ENCODE measurements around the gene ADAMTS14. TPM values are rescaled to one million over a fixed set of nuclear protein-coding genes. Genes with fewer than 3 reads are reported as not detected.
"Not testable (repeated sequence)": the region's sequence is repeated elsewhere in the genome, so short reads cannot be mapped to it uniquely, and the experiment has no call there.

Gene ADAMTS14
- total RNA-seq, 1 experiment from 2014 or later, result 2.1 TPM

- peaks cover 10% of the 10 kb centered on the region for H3K27me3 Mint-ChIP-seq (ENCODE audit: low read depth)
- no peak overlapping the region for H3K4me3 Mint-ChIP-seq
- peaks cover 19% of the 10 kb centered on the region for H3K36me3 Mint-ChIP-seq
- no peaks in the 10 kb centered on the region; the same call in 1 of the 2 replicates for H3K4me1 Mint-ChIP-seq
- ATAC-seq (no peak), DNase-seq (ENCODE audit: low spot score) (no peak)
- H3K9me3 Mint-ChIP-seq, result peaks cover 32% of the 10 kb centered on the region
- no peak overlapping the region for H3K27ac Mint-ChIP-seq
- TF ChIP-seq ZNF671 (CRISPR knock-in tag; IDR thresholded peaks at IDR 0.05), result no peak
- no peak for TF ChIP-seq GRHL2 (CRISPR knock-in tag; IDR thresholded peaks at IDR 0.05; ENCODE audit: insufficient replicate concordance, severe bottlenecking)
- TF ChIP-seq ZNF317 (CRISPR knock-in tag; IDR thresholded peaks at IDR 0.05; ENCODE audit: borderline replicate concordance, low read depth), result no peak
- TF ChIP-seq NFE2L1 (CRISPR knock-in tag; IDR thresholded peaks at IDR 0.05), result no peak
- no peak for TF ChIP-seq ATF6 (CRISPR knock-in tag; IDR thresholded peaks at IDR 0.05)
- no peak for TF ChIP-seq EMX1 (CRISPR knock-in tag; IDR thresholded peaks at IDR 0.05)
- TF ChIP-seq ZMAT4 (CRISPR knock-in tag; IDR thresholded peaks at IDR 0.05), result no peak
- no peak for TF ChIP-seq ATF1 (CRISPR knock-in tag; IDR thresholded peaks at IDR 0.05)
- CTCF ChIA-PET, result no interaction called here
- POLR2A ChIA-PET, result interaction anchor here (0.6 kb wide), 1 partner anchor 54 kb away, joined by 3 read pairs; no protein-coding TSS in a partner anchor
Observed at GRCh38 chr10:70662362-70663220, 9.7 kb upstream of the ADAMTS14 start.

DNA sequence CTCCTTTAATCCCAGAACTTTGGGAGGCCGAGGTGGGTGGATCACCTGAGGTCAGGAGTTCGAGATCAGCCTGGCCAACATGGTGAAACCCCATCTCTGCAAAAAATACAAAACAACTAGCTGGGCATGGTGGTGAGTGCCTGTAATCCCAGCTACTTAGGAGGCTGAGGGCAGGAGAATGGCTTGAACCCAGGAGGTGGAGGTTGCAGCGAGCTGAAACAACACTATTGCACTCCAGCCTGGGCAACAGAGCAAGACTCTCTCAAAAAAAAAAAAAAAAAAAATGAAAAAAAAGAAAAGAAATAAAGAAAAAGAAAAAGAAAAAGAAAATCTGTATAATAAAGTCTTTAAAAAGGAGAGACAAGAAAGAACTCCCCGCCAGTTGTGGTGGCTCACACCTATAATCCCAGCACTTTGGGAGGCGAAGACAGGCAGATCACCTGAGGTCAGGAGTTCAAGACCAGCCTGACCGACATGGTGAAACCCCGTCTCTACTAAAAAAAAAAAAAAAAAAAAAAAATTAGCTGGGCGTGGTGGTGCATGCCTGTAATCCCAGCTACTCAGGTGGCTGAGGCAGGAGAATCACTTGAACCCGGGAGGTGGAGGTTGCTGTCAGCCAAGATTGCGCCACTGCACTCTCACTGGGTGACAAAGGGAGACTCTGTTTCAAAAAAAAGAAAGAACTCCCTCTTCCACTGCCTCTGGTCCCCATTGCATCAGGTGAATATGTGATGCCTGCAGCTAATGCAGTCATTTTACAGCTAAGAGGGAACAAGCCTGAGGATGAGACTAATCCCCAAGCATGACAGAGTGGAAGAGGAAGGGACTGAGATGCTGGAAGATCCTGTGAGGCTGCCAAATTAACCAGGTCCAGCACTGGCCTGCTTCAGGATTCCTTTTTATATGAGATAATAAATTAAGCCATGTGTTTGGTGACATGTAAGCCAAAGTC lies 8.6 kb upstream of the ADAMTS14 start:
- ATAC-seq; H3K4me3 Mint-ChIP-seq; H3K4me1 Mint-ChIP-seq; DNase-seq (ENCODE audit: low spot score); H3K27ac Mint-ChIP-seq; CTCF ChIA-PET: not testable (repeated sequence)
- peaks cover 32% of the 10 kb centered on the region for H3K9me3 Mint-ChIP-seq
- POLR2A ChIA-PET, result interaction anchor here (0.6 kb wide), 1 partner anchor 52 kb away, joined by 3 read pairs; no protein-coding TSS in a partner anchor
- H3K36me3 Mint-ChIP-seq, result peaks cover 24% of the 10 kb centered on the region
- H3K27me3 Mint-ChIP-seq (ENCODE audit: low read depth), result peaks cover 20% of the 10 kb centered on the region

- Mint-ChIP-seq H3K9me3 (peaks cover 31% of the 10 kb centered on the region), H3K27me3 (ENCODE audit: low read depth) (peaks cover 24% of the 10 kb centered on the region), H3K4me1 (no peaks in the 10 kb centered on the region; the same call in 1 of the 2 replicates), H3K36me3 (peaks cover 21% of the 10 kb centered on the region), H3K4me3 (no peak overlapping the region), H3K27ac (no peak overlapping the region)
- CTCF ChIA-PET, result no interaction called here
- no peak for DNase-seq (ENCODE audit: low spot score)
- ATAC-seq, result no peak
- POLR2A ChIA-PET, result no interaction called here
- TF ChIP-seq JAZF1 (CRISPR knock-in tag; IDR thresholded peaks at IDR 0.05) (no peak), E2F5 (CRISPR knock-in tag; IDR thresholded peaks at IDR 0.05) (no peak), NR2C2 (CRISPR knock-in tag; IDR thresholded peaks at IDR 0.05) (no peak), NFYB (CRISPR knock-in tag; conservative IDR thresholded peaks at IDR 0.05; ENCODE audit: low read depth) (no peak), ATF1 (CRISPR knock-in tag; IDR thresholded peaks at IDR 0.05) (no peak), TP53 (CRISPR knock-in tag; IDR thresholded peaks at IDR 0.05) (no peak)
- TF ChIP-seq, protein P1, sequence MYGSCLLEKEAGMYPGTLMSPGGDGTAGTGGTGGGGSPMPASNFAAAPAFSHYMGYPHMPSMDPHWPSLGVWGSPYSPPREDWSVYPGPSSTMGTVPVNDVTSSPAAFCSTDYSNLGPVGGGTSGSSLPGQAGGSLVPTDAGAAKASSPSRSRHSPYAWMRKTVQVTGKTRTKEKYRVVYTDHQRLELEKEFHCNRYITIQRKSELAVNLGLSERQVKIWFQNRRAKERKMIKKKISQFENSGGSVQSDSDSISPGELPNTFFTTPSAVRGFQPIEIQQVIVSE (CRISPR knock-in tag; IDR thresholded peaks at IDR 0.05; ENCODE audit: borderline replicate concordance), result no peak
- TF ChIP-seq, protein P2, sequence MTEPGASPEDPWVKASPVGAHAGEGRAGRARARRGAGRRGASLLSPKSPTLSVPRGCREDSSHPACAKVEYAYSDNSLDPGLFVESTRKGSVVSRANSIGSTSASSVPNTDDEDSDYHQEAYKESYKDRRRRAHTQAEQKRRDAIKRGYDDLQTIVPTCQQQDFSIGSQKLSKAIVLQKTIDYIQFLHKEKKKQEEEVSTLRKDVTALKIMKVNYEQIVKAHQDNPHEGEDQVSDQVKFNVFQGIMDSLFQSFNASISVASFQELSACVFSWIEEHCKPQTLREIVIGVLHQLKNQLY (CRISPR knock-in tag; IDR thresholded peaks at IDR 0.05), result no peak
- TF ChIP-seq, protein P3, sequence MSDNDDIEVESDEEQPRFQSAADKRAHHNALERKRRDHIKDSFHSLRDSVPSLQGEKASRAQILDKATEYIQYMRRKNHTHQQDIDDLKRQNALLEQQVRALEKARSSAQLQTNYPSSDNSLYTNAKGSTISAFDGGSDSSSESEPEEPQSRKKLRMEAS (CRISPR knock-in tag; IDR thresholded peaks at IDR 0.05), result no peak
- TF ChIP-seq, protein P4, sequence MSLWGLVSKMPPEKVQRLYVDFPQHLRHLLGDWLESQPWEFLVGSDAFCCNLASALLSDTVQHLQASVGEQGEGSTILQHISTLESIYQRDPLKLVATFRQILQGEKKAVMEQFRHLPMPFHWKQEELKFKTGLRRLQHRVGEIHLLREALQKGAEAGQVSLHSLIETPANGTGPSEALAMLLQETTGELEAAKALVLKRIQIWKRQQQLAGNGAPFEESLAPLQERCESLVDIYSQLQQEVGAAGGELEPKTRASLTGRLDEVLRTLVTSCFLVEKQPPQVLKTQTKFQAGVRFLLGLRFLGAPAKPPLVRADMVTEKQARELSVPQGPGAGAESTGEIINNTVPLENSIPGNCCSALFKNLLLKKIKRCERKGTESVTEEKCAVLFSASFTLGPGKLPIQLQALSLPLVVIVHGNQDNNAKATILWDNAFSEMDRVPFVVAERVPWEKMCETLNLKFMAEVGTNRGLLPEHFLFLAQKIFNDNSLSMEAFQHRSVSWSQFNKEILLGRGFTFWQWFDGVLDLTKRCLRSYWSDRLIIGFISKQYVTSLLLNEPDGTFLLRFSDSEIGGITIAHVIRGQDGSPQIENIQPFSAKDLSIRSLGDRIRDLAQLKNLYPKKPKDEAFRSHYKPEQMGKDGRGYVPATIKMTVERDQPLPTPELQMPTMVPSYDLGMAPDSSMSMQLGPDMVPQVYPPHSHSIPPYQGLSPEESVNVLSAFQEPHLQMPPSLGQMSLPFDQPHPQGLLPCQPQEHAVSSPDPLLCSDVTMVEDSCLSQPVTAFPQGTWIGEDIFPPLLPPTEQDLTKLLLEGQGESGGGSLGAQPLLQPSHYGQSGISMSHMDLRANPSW (CRISPR knock-in tag; conservative IDR thresholded peaks at IDR 0.05; ENCODE audit: low read depth), result no peak
- TF ChIP-seq, protein P5, sequence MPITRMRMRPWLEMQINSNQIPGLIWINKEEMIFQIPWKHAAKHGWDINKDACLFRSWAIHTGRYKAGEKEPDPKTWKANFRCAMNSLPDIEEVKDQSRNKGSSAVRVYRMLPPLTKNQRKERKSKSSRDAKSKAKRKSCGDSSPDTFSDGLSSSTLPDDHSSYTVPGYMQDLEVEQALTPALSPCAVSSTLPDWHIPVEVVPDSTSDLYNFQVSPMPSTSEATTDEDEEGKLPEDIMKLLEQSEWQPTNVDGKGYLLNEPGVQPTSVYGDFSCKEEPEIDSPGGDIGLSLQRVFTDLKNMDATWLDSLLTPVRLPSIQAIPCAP (CRISPR knock-in tag; IDR thresholded peaks at IDR 0.05), result no peak
Observed at GRCh38 chr10:70664702-70665195, 7.6 kb upstream of the ADAMTS14 start.

Measured in WTC11 (cell line).